HPDE6-E6E7 (cell line): ENCODE measurements around the gene MYOCD.

Source experiments
- DNase-seq: peaks from one replicate; pipeline ENCODE4 v3.0.0; 2011; ENCODE audit warnings: missing footprints; ENCODE audit errors: extremely low spot score

Gene MYOCD

GRCh38 chr17:12643822-12644221, 21.9 kb upstream of the MYOCD start:
- DNase-seq: no peak

GRCh38 chr17:12644623-12645022, 21.1 kb upstream of the MYOCD start:
- no peak for DNase-seq

- no peak for DNase-seq
Observed at GRCh38 chr17:12646761-12647422, 18.8 kb upstream of the MYOCD start.

GRCh38 chr17:12648498-12648897, 17.2 kb upstream of the MYOCD start:
- DNase-seq: no peak

GRCh38 chr17:12655936-12656335, 9.8 kb upstream of the MYOCD start:
- no peak for DNase-seq

- DNase-seq: no peak
Observed at GRCh38 chr17:12656354-12656753, 9.3 kb upstream of the MYOCD start.

- DNase-seq: no peak
Observed at GRCh38 chr17:12659500-12659899, 6.2 kb upstream of the MYOCD start.

GRCh38 chr17:12664252-12664651, 1.4 kb upstream of the MYOCD start:
- DNase-seq: no peak

GRCh38 chr17:12664894-12665262, 812 bp upstream of the MYOCD start:
- no peak for DNase-seq

- DNase-seq: no peak
Observed at GRCh38 chr17:12666718-12667117, 1.0 kb downstream of the MYOCD start.

- no peak for DNase-seq
Observed at GRCh38 chr17:12667299-12667958, 1.7 kb downstream of the MYOCD start.

- no peak for DNase-seq
Observed at GRCh38 chr17:12671906-12672305, 6.2 kb downstream of the MYOCD start.

- no peak for DNase-seq
Observed at GRCh38 chr17:12672947-12673346, 7.3 kb downstream of the MYOCD start.

GRCh38 chr17:12673788-12674187, 8.1 kb downstream of the MYOCD start:
- DNase-seq: no peak

GRCh38 chr17:12680407-12680897, 14.8 kb downstream of the MYOCD start:
- no peak for DNase-seq

- DNase-seq: no peak
Observed at GRCh38 chr17:12680993-12681392, 15.3 kb downstream of the MYOCD start.

- no peak for DNase-seq
Observed at GRCh38 chr17:12683299-12683698, 17.6 kb downstream of the MYOCD start.

- DNase-seq: no peak
Observed at GRCh38 chr17:12686486-12686885, 20.8 kb downstream of the MYOCD start.

GRCh38 chr17:12688382-12688781, 22.7 kb downstream of the MYOCD start:
- no peak for DNase-seq

GRCh38 chr17:12691173-12691572, 25.5 kb downstream of the MYOCD start:
- no peak for DNase-seq

- DNase-seq: no peak
Observed at GRCh38 chr17:12693640-12694039, 27.9 kb downstream of the MYOCD start.

- no peak for DNase-seq
Observed at GRCh38 chr17:12706070-12706469, 40.4 kb downstream of the MYOCD start.

- no peak for DNase-seq
Observed at GRCh38 chr17:12709063-12709462, 43.4 kb downstream of the MYOCD start.

GRCh38 chr17:12712415-12712814, 46.7 kb downstream of the MYOCD start:
- no peak for DNase-seq
